HepG2 (cell line): ENCODE data around the gene AHCY. TPM values are rescaled to one million over a fixed set of nuclear protein-coding genes. Genes with fewer than 3 reads are reported as not detected.
A peak's percentile ranks its signal among the peaks of the same experiment; 100 is the strongest.

Experiments
- AKNA ChIP-seq: sonication (generic); formaldehyde crosslinking; IDR thresholded peaks from 2 replicates; pipeline ENCODE4 v1.4.0; 2020; ENCODE audit warnings: missing genetic modification reagents, borderline replicate concordance
- ATF1 ChIP-seq: IDR thresholded peaks from 2 replicates; pipeline ENCODE4 v1.6.1; 2016; ENCODE audit warnings: mild to moderate bottlenecking, control low read depth
- KLF11 ChIP-seq: IDR thresholded peaks from 2 replicates; pipeline ENCODE4 v1.6.1; 2016; ENCODE audit warnings: missing compliant biosample characterization
- MATR3 ChIP-seq: sonication (generic); formaldehyde crosslinking; IDR thresholded peaks from 2 replicates; pipeline ENCODE4 v1.4.0; 2020; ENCODE audit warnings: missing genetic modification reagents
- MIXL1 ChIP-seq: IDR thresholded peaks from 2 replicates; pipeline ENCODE4 v1.6.1; 2016
- STAT5B ChIP-seq: sonication (generic); formaldehyde crosslinking; IDR thresholded peaks from 2 replicates; pipeline ENCODE4 v1.4.0; 2020; ENCODE audit warnings: missing genetic modification reagents
- TEAD3 ChIP-seq: optimal IDR thresholded peaks from 2 replicates; pipeline ENCODE3; 2016; ENCODE audit warnings: borderline replicate concordance
- XRCC5 ChIP-seq: fragments of 200-400 bp; formaldehyde crosslinking; optimal IDR thresholded peaks from 2 replicates; pipeline ENCODE3; 2017; ENCODE audit warnings: mild to moderate bottlenecking, low read length
- ZEB1 ChIP-seq: IDR thresholded peaks from 2 replicates; pipeline ENCODE4 v1.6.1; 2012; ENCODE audit warnings: mild to moderate bottlenecking, low read depth, inconsistent platforms; ENCODE audit not compliant: insufficient replicate concordance
- ZFP82 ChIP-seq: sonication (generic); formaldehyde crosslinking; IDR thresholded peaks from 2 replicates; pipeline ENCODE4 v1.5.1; 2020; ENCODE audit warnings: mild to moderate bottlenecking, missing genetic modification reagents, borderline replicate concordance
- ZHX1 ChIP-seq: sonication (generic); formaldehyde crosslinking; IDR thresholded peaks from 2 replicates; pipeline ENCODE4 v1.8.1; 2022; ENCODE audit warnings: low read depth, mild to moderate bottlenecking, missing genetic modification reagents
- ZKSCAN5 ChIP-seq: sonication (generic); formaldehyde crosslinking; IDR thresholded peaks from 2 replicates; pipeline ENCODE4 v1.5.1; 2020; ENCODE audit warnings: mild to moderate bottlenecking, missing genetic modification reagents
- ZNF607 ChIP-seq: sonication (generic); formaldehyde crosslinking; IDR thresholded peaks from 2 replicates; pipeline ENCODE4 v1.5.1; 2020; ENCODE audit warnings: missing genetic modification reagents, mild to moderate bottlenecking, borderline replicate concordance
- polyA plus RNA-seq, 8 experiments: library from polyadenylated mRNA; depleted of rRNA in 3 of 8; stranded (reverse) in 7 of 8; unstranded in 1 of 8; fragments of >200 nt; fragmentation: Illumina TruSeq in 4 of 8; extraction: Trizol in 4 of 8; gene quantifications; 2 replicates each; pipeline versions ENCODE4 v1.2.1 to v1.2.3, GENCODE V29; 2011 to 2016; ENCODE audit warnings: low read depth in 4 of 8, missing spikeins in 1 of 8, mixed read lengths in 1 of 8; ENCODE audit not compliant: insufficient read depth in 1 of 8
- total RNA-seq, 5 experiments: library from RNA; depleted of rRNA; stranded (reverse); fragments of >200 nt; fragmentation: Illumina TruSeq; extraction: Trizol; gene quantifications; 2 replicates each; pipeline ENCODE4 v1.2.3, GENCODE V29; 2016; ENCODE audit warnings: low read depth in 1 of 5
- TF ChIP-seq, protein P1 (sequence below): sonication (generic); formaldehyde crosslinking; IDR thresholded peaks from 2 replicates; pipeline ENCODE4 v1.9.0; 2021; ENCODE audit warnings: missing genetic modification reagents, borderline replicate concordance
- TF ChIP-seq, protein P2 (sequence below): sonication (generic); formaldehyde crosslinking; IDR thresholded peaks from 2 replicates; pipeline ENCODE4 v1.8.1; 2023; ENCODE audit warnings: mild to moderate bottlenecking, missing genetic modification reagents
- TF ChIP-seq, protein P3 (sequence below): sonication (generic); formaldehyde crosslinking; IDR thresholded peaks from 2 replicates; pipeline ENCODE4 v1.4.0; 2020; ENCODE audit warnings: missing genetic modification reagents
- TF ChIP-seq, protein P4 (sequence below), 2 experiments: sonication (generic) in 1 of 2; formaldehyde crosslinking in 1 of 2; IDR thresholded peaks; 2 replicates each; pipeline versions ENCODE4 v1.4.0 to v1.6.1; 2018 to 2020; ENCODE audit warnings: missing genetic modification reagents in 2 of 2, borderline replicate concordance in 1 of 2, low read depth in 1 of 2, mild to moderate bottlenecking in 1 of 2, missing biosample characterization in 1 of 2

Gene AHCY
- total and polyA plus RNA-seq, 2 of the 13 experiments (the other 11 are each of a cell fraction or from before 2014, with no cell fraction given), result 407 to 419 TPM

GRCh38 chr20:34254979-34255378, 48.2 kb downstream of the AHCY start (continued):
- TF ChIP-seq TEAD3 (peak; percentile 69), MIXL1 (CRISPR knock-in tag) (0 out of 2 replicates have a peak, but pooled peaks have one; percentile 40), ZKSCAN5 (CRISPR knock-in tag) (no peak), KLF11 (CRISPR knock-in tag) (no peak), ATF1 (CRISPR knock-in tag) (no peak), ZHX1 (CRISPR knock-in tag) (no peak), STAT5B (CRISPR knock-in tag) (no peak), ZNF607 (0 out of 2 replicates have a peak, but pooled peaks have one; percentile 29), XRCC5 (peak; percentile 73), AKNA (CRISPR knock-in tag) (no peak), ZFP82 (no peak), ZEB1 (no peak), MATR3 (CRISPR knock-in tag) (no peak)
- TF ChIP-seq, protein P1, sequence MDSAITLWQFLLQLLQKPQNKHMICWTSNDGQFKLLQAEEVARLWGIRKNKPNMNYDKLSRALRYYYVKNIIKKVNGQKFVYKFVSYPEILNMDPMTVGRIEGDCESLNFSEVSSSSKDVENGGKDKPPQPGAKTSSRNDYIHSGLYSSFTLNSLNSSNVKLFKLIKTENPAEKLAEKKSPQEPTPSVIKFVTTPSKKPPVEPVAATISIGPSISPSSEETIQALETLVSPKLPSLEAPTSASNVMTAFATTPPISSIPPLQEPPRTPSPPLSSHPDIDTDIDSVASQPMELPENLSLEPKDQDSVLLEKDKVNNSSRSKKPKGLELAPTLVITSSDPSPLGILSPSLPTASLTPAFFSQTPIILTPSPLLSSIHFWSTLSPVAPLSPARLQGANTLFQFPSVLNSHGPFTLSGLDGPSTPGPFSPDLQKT (CRISPR knock-in tag), result no peak
- TF ChIP-seq, protein P2, sequence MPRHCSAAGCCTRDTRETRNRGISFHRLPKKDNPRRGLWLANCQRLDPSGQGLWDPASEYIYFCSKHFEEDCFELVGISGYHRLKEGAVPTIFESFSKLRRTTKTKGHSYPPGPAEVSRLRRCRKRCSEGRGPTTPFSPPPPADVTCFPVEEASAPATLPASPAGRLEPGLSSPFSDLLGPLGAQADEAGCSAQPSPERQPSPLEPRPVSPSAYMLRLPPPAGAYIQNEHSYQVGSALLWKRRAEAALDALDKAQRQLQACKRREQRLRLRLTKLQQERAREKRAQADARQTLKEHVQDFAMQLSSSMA, result no peak
- TF ChIP-seq, protein P3, sequence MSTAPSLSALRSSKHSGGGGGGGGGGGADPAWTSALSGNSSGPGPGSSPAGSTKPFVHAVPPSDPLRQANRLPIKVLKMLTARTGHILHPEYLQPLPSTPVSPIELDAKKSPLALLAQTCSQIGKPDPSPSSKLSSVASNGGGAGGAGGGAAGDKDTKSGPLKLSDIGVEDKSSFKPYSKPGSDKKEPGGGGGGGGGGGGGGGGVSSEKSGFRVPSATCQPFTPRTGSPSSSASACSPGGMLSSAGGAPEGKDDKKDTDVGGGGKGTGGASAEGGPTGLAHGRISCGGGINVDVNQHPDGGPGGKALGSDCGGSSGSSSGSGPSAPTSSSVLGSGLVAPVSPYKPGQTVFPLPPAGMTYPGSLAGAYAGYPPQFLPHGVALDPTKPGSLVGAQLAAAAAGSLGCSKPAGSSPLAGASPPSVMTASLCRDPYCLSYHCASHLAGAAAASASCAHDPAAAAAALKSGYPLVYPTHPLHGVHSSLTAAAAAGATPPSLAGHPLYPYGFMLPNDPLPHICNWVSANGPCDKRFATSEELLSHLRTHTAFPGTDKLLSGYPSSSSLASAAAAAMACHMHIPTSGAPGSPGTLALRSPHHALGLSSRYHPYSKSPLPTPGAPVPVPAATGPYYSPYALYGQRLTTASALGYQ, result no peak
- TF ChIP-seq, protein P4, sequence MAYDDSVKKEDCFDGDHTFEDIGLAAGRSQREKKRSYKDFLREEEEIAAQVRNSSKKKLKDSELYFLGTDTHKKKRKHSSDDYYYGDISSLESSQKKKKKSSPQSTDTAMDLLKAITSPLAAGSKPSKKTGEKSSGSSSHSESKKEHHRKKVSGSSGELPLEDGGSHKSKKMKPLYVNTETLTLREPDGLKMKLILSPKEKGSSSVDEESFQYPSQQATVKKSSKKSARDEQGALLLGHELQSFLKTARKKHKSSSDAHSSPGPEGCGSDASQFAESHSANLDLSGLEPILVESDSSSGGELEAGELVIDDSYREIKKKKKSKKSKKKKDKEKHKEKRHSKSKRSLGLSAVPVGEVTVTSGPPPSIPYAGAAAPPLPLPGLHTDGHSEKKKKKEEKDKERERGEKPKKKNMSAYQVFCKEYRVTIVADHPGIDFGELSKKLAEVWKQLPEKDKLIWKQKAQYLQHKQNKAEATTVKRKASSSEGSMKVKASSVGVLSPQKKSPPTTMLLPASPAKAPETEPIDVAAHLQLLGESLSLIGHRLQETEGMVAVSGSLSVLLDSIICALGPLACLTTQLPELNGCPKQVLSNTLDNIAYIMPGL (CRISPR knock-in tag; IDR thresholded peaks at IDR 0.05; ENCODE audit: borderline replicate concordance in 1 of 2, low read depth in 1 of 2), result peak in 1 of 2 experiments; percentile 5; a peak in 1 of 4 replicates
